ENCODE data around the gene BUD13.

The BUD13 gene

GRCh38 chr11:116716621-116717020 is 56.2 kb downstream of the BUD13 start:
- DNase-seq (ENCODE audit: low read depth), result no peak

DNA sequence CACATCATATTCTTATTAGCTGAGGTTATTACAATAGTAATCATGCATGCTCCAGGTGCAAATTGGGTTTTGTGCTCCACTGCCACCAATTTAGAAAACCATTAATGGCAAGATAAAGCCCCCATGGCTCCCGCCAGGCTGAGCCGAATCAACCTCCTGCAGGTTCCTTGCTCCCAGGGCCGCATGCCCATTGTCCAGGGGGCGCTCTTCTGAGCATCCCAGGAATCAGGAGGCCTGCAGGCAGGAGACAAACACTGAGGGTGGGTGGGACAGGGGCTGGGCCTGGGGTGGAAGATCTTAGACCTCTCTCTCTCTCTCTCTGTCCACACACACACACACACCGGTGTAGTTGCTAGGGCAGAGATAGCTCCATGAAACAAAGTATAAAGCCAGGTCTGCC is 57.4 kb downstream of the BUD13 start:
- no peak for DNase-seq (ENCODE audit: low read depth)

GRCh38 chr11:116714902-116715301 is 57.9 kb downstream of the BUD13 start:
- no peak for DNase-seq (ENCODE audit: low read depth)

DNA sequence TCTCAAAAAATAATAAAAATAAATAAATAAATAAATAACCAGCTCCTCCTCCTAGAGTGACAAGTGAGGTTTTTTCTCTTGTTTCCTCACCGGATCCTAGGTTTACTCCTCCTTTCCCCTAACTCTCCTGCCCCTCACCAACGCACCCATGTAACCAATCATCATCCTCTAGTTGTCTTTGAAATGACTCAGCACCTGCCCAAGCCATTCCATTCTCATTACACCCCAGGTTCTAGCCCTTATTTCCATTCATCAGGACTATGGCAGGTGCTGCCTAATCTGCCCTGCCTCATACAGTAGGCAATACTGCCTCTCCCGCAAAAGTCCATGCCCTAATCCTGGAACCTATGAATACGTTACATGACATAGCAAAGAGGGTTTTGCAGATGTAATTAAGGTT is 60.4 kb downstream of the BUD13 start:
- DNase-seq (ENCODE audit: low read depth), result no peak

DNA sequence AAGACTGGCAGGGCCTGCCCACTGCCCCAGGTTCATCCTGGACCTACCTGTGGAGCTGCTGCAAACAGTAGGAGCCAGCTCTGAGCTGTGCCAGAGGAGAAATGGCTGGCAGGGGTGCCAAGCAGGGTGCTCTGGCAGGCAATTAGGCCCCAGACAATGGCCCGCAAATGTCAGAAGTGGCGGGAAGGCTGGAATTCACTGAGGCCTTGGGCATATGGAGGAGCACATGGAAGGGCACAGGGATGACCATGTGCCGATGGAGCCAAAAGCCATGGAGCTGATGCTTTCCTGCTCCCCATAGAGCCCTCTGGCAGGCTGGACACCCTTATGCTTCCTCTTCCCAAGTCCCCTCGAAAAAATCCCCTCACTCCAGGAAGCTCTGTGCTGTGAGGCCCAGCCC is 62.0 kb downstream of the BUD13 start:
- DNase-seq (ENCODE audit: low read depth), result no peak

DNA sequence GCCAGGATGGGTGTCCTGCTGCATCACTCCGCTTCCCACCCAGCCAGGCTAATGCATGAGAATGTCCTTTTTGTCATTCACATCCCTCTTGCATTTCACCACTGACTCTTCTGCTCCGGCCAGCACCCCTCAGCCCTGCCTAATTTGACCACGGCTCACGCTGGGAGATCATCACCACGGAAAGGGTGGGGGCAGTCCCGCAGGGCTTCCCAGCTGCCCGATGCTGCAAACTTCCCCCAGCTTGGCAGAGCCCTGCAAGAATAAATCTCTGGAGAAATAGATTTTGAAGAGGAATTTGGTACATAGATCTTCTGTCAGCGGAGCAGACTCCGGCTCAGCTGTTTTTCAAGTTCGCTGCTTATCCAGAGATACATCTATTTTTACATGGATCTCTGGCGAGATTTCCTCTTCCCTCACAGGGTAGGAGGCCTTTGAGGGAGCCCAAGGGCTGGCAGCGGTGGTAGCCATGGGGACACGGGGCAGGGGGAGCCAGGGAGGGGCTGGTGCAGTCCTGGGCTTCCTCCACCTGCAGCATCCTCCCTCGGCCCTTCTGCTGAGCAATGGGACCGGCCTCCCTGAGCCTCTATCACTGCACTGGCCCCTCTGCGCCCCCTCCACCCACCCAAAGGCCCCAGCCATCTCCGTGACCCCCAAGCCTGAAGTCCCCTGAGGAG is 62.6 kb downstream of the BUD13 start:
- DNase-seq (ENCODE audit: low read depth), result no peak

GRCh38 chr11:116707746-116708145 is 65.0 kb downstream of the BUD13 start:
- DNase-seq (ENCODE audit: low read depth), result no peak

- DNase-seq (ENCODE audit: low read depth), result no peak
Measured at GRCh38 chr11:116707161-116707629, 65.6 kb downstream of the BUD13 start.

GRCh38 chr11:116703421-116703820 is 69.4 kb downstream of the BUD13 start:
- DNase-seq (ENCODE audit: low read depth), result no peak

- no peak for DNase-seq (ENCODE audit: low read depth)
Measured at GRCh38 chr11:116702772-116703385, 69.9 kb downstream of the BUD13 start.

DNA sequence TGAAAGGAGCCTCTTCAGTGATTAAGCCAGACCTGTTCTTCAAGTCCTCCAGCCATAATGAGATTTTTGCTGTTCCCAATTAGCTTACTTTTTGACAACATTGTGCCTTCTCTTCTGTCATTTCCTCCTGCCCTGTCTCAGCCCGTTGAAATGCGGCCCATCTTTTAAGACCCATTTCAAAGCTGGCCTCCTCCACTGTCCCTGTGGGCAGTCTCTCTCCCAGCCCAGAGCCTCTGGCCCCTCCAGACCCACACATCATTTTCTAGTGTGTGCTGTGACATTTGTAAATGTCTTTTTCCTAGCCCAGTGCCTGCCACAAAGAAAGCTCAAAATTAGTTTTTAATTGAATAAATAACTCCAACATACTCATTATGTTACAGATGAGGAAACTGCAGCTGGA is 70.9 kb downstream of the BUD13 start:
- DNase-seq (ENCODE audit: low read depth), result no peak

- DNase-seq (ENCODE audit: low read depth), result no peak
Measured at GRCh38 chr11:116701297-116701801, 71.4 kb downstream of the BUD13 start.

GRCh38 chr11:116700586-116701220 is 72.1 kb downstream of the BUD13 start:
- no peak for DNase-seq (ENCODE audit: low read depth)

Measured in HS-27A (cell line).